Measurements from ENCODE around the gene KCNQ1. TPM values are rescaled to one million over a fixed set of nuclear protein-coding genes. Genes with fewer than 3 reads are reported as not detected.

The KCNQ1 gene
- polyA plus RNA-seq, 1 donor (not counting 4 experiments of a cell fraction or from before 2014, with no cell fraction given) = not detected

DNA sequence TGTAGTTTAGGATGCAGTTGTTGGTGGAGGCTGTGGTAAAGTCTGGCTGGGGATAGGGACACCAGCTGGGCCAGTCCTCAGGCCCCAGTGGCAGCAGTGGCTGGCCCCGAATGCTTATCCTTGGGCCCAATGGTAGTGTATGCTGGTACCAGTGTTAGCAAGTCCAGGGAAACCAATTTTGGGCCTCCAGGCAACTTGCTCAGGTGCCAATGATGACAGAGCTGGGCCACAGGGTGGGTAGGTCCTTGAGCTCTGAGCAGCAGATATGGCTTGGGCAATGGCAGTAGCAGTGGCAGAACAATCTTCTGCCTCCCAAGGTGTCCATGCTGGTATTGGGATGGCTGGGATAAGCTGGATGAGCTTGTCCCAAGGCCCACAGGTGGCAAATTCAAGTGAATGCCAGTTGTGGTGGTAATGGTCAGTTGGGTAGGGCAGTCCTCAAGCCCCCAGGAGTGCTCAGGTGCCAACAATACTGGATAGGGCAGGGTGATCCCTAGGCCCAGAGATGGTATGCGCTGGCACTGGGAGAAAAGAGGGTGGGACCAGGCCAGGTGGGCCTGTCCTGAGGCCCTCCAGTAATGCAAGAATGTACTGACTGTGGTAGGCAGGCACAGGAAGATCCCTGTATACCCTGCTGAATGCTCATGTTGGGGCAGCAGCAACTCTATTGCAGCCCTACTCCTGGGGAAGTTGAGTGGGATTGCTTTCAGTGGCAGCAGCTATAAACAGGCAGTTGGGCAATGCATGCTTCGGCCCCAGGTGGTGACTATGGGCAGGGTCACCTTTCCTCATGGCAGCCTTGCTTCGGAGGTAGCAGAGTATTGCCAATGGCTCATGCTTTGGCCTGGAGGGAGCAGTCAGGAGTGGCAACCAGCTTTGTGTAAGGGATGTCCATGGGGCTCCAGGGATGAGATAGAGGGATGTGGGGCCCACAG is 200.3 kb downstream of the KCNQ1 start:
- TF ChIP-seq, protein P1, sequence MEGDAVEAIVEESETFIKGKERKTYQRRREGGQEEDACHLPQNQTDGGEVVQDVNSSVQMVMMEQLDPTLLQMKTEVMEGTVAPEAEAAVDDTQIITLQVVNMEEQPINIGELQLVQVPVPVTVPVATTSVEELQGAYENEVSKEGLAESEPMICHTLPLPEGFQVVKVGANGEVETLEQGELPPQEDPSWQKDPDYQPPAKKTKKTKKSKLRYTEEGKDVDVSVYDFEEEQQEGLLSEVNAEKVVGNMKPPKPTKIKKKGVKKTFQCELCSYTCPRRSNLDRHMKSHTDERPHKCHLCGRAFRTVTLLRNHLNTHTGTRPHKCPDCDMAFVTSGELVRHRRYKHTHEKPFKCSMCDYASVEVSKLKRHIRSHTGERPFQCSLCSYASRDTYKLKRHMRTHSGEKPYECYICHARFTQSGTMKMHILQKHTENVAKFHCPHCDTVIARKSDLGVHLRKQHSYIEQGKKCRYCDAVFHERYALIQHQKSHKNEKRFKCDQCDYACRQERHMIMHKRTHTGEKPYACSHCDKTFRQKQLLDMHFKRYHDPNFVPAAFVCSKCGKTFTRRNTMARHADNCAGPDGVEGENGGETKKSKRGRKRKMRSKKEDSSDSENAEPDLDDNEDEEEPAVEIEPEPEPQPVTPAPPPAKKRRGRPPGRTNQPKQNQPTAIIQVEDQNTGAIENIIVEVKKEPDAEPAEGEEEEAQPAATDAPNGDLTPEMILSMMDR (optimal IDR thresholded peaks at IDR 0.05 in 1 of 3, IDR thresholded peaks at IDR 0.05 in 1 of 3, conservative IDR thresholded peaks at IDR 0.05 in 1 of 3; ENCODE audit: extremely low read depth in 1 of 3, insufficient read depth in 2 of 3, low read length in 3 of 3) = no peak
- TF ChIP-seq EZH2 (IDR thresholded peaks at IDR 0.05; ENCODE audit: low read length) = no peak
- Histone ChIP-seq H3K36me3 (ENCODE audit: control insufficient read depth in 2 of 2, extremely low read depth in 1 of 2, insufficient read depth in 2 of 2, low read length in 2 of 2) (no peaks in the 10 kb centered on the region), H2AFZ (ENCODE audit: control insufficient read depth, low read length) (no peak overlapping the region), H3K4me3 (ENCODE audit: control insufficient read depth in 2 of 3, extremely low read depth in 1 of 3, insufficient read depth in 2 of 3, low read depth in 1 of 3, low read length in 3 of 3) (no peak overlapping the region), H3K9ac (ENCODE audit: control insufficient read depth, extremely low read depth, insufficient read depth, low read length) (no peak overlapping the region), H4K20me1 (ENCODE audit: control insufficient read depth, extremely low read depth, insufficient read depth, low read length) (no peaks in the 10 kb centered on the region), H3K4me1 (ENCODE audit: control insufficient read depth, extremely low read depth, insufficient read depth, low read length) (no peaks in the 10 kb centered on the region), H3K9me1 (ENCODE audit: control insufficient read depth, extremely low read depth, insufficient read depth, low read length) (no peaks in the 10 kb centered on the region), H3K9me3 (ENCODE audit: control insufficient read depth, low read depth, low read length) (peaks cover 5% of the 10 kb centered on the region), H3K4me2 (ENCODE audit: control insufficient read depth, extremely low read depth, insufficient read depth, low read depth, low read length) (no peak overlapping the region), H3K27me3 (ENCODE audit: control insufficient read depth, extremely low read depth, insufficient read depth, low read length) (no peaks in the 10 kb centered on the region), H3K79me2 (ENCODE audit: control insufficient read depth, insufficient read depth, low read length) (no peaks in the 10 kb centered on the region), H3K27ac (ENCODE audit: control insufficient read depth, insufficient read depth, low read length) (no peak overlapping the region)
- dilution Hi-C loops (cut with MboI; ENCODE audit: extremely low pct_ligation_motif_present, low sequenced_read_pairs) = no loop called here
- DNase-seq (ENCODE audit: low read depth, low spot score) (no peak), FAIRE-seq (no peak)

DNA sequence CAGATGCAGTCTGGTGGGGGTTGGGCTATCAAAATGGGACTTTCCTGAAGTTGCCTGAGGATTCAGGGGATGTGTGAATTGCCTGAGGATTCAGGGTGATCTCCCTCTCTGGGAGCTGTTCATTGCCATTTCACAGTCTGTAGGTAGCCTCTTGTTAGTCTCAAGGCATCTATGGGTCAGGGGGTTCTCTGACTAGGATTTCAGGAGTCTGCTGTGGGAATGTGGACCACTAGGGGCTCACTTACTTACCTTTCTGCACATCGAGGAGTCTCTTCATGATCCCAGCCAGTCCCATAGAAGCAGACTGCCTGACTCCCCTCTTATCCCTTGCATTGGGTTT is 200.9 kb downstream of the KCNQ1 start:
- Histone ChIP-seq H3K4me3 (ENCODE audit: control insufficient read depth in 2 of 3, extremely low read depth in 1 of 3, insufficient read depth in 2 of 3, low read depth in 1 of 3, low read length in 3 of 3) (no peak overlapping the region), H3K27me3 (ENCODE audit: control insufficient read depth, extremely low read depth, insufficient read depth, low read length) (no peaks in the 10 kb centered on the region), H3K4me1 (ENCODE audit: control insufficient read depth, extremely low read depth, insufficient read depth, low read length) (no peaks in the 10 kb centered on the region), H3K9ac (ENCODE audit: control insufficient read depth, extremely low read depth, insufficient read depth, low read length) (no peak overlapping the region), H2AFZ (ENCODE audit: control insufficient read depth, low read length) (no peak overlapping the region), H3K79me2 (ENCODE audit: control insufficient read depth, insufficient read depth, low read length) (no peaks in the 10 kb centered on the region), H3K9me1 (ENCODE audit: control insufficient read depth, extremely low read depth, insufficient read depth, low read length) (no peaks in the 10 kb centered on the region), H3K36me3 (ENCODE audit: control insufficient read depth in 2 of 2, extremely low read depth in 1 of 2, insufficient read depth in 2 of 2, low read length in 2 of 2) (no peaks in the 10 kb centered on the region), H4K20me1 (ENCODE audit: control insufficient read depth, extremely low read depth, insufficient read depth, low read length) (no peaks in the 10 kb centered on the region), H3K9me3 (ENCODE audit: control insufficient read depth, low read depth, low read length) (peaks cover 5% of the 10 kb centered on the region), H3K4me2 (ENCODE audit: control insufficient read depth, extremely low read depth, insufficient read depth, low read depth, low read length) (no peak overlapping the region), H3K27ac (ENCODE audit: control insufficient read depth, insufficient read depth, low read length) (no peak overlapping the region)
- FAIRE-seq (no peak), DNase-seq (ENCODE audit: low read depth, low spot score) (no peak)
- dilution Hi-C loops (cut with MboI; ENCODE audit: extremely low pct_ligation_motif_present, low sequenced_read_pairs) = no loop called here
- TF ChIP-seq, protein P1 (optimal IDR thresholded peaks at IDR 0.05 in 1 of 3, IDR thresholded peaks at IDR 0.05 in 1 of 3, conservative IDR thresholded peaks at IDR 0.05 in 1 of 3; ENCODE audit: extremely low read depth in 1 of 3, insufficient read depth in 2 of 3, low read length in 3 of 3) = no peak
- TF ChIP-seq EZH2 (IDR thresholded peaks at IDR 0.05; ENCODE audit: low read length) = no peak

Measured in keratinocyte (primary cell).